HG02943 (cell line): Measurements from ENCODE around the gene TAAR1.
A peak's percentile ranks its signal among the peaks of the same experiment; 100 is the strongest.
"Not testable (repeated sequence)": the region's sequence is repeated elsewhere in the genome, so short reads cannot be mapped to it uniquely, and the experiment has no call there.

Experiments used
- ATAC-seq: cut with Tn5 transposase; IDR thresholded peaks from one replicate; pipeline ENCODE4 v1.9.1; 2021; ENCODE audit warnings: mild to moderate bottlenecking, low read depth, moderate library complexity; ENCODE audit not compliant: unreplicated experiment

TAAR1 gene, protein sequence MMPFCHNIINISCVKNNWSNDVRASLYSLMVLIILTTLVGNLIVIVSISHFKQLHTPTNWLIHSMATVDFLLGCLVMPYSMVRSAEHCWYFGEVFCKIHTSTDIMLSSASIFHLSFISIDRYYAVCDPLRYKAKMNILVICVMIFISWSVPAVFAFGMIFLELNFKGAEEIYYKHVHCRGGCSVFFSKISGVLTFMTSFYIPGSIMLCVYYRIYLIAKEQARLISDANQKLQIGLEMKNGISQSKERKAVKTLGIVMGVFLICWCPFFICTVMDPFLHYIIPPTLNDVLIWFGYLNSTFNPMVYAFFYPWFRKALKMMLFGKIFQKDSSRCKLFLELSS

DNA sequence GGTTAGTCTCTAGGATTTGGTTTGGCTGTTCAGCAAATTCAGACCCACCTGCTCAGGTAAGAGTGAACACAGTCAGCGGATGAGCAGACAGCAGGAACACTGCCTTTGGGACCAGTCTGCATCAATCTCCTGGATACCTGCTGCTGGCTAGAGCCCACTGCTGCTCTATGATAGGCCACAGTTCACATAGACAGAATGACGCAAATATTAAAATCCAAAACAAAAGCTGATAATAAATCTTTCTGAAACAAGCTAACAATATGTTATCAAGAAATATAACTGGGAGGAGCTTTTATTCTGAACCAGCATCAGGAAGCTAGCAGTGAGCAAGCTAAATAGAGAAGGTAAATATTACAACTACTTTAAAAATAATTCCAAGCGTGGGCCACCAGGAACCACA lies at the start of gene TAAR1:
Gene TAAR1, minus strand, starts transcription at position 101 of the 400 bp plus-strand sequence. CDS start 13,179 bp downstream, outside the sequence.
- ATAC-seq = no peak

DNA sequence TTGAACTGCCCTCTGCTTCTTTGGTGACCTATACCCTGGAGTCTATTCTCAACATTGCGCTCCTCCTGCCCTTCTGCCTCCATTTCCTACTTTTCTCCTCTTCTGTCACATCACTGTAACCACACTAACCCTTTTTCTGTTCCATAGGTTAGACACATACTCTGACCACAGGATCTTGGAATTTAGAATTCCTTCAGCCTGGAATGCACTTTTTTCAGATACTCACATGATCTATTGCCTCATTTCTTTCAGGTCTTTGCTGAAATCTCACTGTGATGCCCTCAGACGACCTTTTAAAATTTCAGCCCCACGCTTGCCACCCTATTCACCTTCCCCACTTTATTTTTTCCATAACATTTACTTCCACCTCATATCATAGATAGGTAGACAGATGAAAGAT lies 49.8 kb upstream of the TAAR1 start:
- ATAC-seq = no peak

DNA sequence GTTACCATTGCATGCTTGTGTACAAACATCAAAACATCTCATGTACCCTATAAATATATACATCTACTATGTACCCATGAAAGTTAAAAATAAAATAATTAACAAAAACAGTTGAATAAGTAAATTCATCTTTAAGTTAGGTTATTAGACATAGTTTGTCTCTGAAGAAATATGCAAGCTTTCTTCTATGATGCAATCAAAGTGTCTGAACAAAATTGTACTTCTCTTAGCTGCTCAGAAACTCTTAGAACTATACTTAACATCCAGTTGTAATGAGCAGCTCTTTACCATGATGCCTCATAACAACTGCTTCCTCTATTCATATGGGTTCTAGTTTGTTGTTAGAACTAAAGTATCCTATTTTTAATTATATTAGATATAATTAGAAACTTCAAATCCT lies 49.0 kb upstream of the TAAR1 start:
- no peak for ATAC-seq

DNA sequence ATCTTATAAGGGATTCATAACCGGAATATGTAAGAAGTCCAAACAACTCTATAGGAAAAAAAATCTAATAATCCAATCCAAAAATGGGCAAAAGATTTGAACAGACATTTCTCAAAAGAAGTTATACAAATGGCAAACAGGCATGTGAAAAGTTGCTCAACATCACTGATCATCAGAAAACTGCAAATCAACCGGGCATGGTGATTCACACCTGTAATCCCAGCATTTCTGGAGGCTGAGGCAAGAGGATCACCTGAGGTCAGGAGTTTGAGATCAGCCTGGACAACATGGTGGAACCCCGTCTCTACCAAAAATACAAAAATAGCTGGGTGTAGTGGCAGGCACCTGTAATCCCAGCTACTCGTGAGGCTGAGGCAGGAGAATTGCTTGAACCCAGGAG lies 47.8 kb upstream of the TAAR1 start:
- ATAC-seq = not testable (repeated sequence)

DNA sequence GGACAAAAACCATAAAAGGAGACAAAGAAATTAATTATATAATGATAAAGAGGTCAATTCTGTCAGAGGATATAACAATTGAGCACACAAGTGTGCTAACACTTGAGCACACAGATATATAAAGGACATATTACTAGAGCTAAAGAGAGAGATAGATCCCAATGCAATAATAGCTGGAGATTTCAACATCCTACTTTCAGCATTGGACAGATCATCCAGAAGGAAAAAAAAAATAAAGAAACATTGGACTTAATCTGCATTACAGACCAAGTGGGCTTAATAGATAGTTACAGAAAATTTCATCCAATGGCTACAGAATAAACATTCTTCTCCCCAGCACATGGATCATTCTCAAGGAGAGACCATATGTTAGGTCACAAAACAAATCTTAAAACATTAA lies 45.0 kb upstream of the TAAR1 start:
- ATAC-seq = no peak

DNA sequence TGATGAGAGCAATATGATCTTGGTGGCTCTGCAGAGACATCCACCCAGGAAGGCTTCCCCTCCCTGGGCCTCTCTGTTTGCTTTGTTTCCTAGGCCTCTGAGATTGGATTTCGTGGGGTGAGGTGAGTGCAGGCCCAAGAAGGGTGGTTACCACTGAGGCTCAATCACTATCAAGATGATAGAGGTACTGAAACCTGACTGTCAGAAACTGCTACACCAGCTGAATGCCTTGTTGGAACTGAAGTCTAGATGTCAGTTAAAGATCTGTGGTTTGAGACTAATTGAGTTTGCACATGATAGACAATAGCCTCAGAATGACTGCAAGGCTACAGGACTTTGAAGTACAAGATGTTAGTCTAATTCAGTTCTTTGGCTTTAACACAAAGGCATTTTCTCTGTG lies 39.6 kb upstream of the TAAR1 start:
- ATAC-seq = no peak

DNA sequence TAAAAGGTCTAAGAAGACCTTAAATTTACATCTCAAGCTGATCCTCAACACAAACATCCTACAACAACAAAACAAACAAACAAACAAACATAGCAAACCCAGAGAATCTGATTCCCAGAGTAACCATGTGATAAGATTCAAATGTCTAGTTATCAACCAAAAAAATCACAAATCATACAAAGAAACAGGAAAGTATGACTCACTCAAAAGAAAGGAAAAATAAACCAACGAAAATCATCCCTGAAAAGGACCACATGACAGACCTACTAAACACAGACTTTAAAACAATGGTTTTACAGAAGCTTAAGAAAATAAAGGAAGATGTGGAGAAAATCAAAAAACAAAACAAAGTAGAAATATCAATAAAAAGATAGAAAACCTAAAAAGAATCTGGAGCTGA lies 36.8 kb upstream of the TAAR1 start:
- ATAC-seq = no peak

DNA sequence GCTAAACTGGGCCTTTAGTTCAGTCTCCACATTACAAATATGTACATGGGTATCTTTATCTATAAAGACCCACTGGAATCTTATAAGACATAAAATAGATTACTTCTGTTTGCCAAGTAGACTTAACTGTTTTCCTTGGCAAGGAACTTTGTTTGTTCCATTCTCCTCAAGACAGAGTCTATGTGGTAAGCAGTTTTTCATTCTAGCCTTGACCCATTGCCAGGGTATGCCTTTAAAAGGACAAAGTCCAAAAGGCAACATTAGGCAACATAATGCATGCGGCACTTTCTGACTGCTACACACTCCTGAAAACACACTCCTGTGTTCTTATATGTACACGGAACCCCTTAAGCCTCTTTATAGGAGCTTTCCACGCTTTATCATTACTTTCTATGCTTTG lies 34.5 kb upstream of the TAAR1 start:
- no peak for ATAC-seq

DNA sequence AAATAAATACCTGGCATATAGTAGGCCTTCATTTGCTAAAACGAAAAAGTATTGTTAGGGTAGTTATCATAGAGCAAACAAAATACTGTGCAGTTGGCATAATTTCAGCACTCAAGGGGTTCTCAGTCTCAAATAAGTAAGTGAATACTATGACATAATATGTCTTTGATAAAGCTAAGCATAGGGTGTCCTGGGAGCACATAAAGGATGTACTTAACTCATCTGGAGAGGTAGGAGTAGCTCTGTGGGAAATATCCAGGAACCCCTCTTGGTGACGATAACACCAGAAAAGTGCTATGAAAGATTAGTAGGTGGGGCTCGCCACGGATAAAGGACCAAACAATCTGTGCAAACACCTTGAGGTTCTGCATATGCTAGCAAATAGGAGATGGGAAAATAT lies 31.7 kb upstream of the TAAR1 start:
- no peak for ATAC-seq

DNA sequence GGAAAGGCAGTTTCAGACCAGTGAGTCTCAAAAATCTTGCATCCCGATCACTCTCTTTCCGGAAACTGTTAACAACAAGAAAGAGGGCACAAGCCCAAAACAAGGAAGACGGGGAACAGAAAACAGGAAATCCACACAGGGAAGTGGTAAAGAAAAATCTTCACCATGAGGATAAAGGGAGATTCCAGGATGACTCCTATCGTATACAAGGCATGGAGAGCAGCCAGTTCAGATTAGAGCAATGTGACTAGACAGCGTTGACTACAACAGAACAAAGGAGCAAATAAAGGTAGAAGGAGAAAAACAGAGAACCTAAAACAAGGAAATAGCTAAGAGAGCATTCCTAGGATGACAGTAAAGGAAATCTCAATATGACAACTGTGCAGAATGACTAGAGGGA lies 28.3 kb upstream of the TAAR1 start:
- ATAC-seq = no peak

DNA sequence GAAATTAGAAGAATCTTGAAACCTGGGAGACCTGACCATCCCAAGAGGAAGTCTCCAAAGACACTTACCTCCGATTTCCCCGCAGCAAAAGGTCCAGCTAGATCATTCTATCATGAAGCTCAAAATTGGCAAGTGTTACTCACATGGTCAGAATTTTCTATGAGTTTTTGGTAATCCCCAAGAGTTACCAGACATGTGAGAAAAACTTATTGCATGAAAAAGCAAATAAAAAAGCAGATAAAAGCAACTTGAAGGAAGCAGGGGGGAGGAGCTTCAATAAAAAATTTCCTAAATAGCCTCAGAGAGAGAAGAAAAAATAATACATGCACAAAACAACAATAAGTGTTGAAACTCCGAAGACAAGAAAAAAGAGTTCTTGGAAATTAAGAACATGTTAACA lies 27.5 kb upstream of the TAAR1 start:
- no peak for ATAC-seq

DNA sequence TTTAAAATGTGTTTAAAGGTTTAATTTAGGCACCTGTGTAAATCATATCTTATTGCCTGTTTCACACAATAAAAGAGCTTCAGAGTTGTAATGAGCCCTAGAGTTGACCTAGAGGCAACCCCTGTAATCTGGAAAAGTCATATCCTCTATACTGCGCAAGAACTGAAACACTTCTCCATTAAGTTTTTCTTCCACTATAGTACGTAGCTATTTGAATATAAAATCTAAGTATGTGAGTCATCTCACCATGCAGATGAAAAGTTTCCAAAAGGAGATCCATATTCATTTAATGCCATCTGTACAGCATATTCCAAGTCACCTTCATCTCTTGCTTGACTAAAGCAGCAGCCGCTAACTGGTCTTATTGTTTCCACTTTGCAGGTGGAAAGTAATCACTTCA lies 26.0 kb upstream of the TAAR1 start:
- ATAC-seq = no peak

DNA sequence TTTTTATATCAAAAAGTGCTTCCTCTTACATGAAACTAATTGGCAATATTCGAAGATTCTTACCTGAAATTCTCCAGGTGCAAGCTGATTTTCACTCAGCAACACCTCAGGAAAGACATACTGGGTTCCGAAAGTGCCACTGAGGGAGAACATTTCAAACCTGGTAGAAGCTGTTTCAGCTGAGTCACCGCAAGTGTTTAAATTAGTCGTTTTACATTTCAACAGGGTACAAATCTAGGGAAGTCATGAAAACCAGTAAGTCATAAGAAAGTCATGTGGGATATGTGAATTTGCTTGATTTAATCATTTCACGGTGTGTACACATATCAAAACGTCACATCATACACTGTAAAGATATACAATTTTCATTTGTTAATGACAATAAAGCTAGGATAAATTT lies 25.3 kb upstream of the TAAR1 start:
- no peak for ATAC-seq

DNA sequence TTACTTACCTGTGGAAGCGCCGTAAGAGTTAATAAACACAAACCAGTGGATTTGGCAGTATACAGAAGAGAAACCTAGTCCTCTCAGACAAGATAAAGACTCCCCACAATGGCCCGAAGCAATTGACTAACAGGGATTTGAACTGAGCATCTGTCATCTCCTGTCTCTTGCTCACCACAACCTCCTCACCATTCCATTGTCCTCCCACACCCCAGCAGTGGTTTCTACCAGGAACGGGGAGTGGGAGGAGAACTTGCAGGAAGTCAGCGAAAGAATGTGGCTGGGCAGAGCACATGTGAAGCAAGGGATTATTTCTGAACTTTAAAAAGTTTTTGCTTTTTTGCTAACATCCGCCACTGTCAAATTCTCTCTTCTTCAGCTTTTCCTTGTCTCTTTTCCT lies 24.6 kb upstream of the TAAR1 start:
- ATAC-seq = no peak

DNA sequence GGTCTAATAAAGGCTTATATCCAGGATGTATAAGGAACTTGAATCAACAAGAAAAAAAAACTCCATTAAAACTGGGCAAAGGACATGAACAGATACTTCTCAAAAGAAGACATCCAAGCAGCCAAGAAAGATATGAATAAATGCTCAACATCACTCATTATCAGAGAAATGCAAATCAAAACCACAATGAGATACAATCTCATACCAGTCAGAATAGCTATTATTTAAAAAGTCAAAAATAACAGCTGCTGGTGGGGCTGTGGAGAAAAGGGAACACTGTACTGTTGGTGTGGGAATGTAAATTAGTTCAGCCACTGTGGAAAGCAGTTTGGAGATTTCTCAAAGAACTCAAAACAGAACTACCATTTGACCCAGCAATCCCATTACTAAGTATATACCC lies 20.1 kb upstream of the TAAR1 start:
- ATAC-seq = not testable (repeated sequence)

DNA sequence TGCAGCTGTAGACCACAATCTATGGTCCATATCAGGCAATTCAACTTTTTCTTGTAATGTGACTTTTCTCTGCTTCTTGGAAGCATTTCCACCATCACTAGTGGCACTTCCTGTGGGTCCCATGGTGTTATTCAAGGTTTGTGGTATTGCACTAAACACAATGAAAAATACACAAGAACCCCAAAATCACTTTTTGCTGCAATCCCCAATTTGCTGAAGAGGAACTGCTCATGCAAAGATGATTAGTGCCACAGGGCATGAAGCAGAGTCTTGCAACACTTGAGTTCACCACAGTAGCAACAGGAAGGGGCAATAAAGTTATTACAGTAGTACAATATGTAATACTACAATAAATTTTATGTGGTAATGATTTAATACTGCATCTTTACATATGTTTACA lies 16.8 kb upstream of the TAAR1 start:
- no peak for ATAC-seq

DNA sequence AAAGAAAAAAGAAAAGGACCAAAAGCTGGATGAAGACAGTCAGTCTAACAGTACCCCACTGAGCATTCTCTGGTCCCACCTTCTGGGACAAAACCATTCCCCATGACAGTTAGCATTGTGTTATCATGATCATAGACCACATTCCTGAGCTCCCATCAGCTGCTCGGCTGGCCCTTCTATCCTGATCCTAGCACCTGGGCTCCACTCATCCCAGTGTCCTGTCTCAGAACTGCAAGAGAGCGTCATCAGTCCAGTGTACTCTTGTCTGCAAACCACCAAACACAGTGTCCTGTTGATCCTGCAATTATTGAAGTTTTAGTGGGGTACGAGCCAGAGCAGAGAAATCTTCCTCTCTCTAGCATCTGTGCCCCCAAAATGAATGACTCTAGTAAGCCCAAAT lies 16.0 kb upstream of the TAAR1 start:
- ATAC-seq = no peak

DNA sequence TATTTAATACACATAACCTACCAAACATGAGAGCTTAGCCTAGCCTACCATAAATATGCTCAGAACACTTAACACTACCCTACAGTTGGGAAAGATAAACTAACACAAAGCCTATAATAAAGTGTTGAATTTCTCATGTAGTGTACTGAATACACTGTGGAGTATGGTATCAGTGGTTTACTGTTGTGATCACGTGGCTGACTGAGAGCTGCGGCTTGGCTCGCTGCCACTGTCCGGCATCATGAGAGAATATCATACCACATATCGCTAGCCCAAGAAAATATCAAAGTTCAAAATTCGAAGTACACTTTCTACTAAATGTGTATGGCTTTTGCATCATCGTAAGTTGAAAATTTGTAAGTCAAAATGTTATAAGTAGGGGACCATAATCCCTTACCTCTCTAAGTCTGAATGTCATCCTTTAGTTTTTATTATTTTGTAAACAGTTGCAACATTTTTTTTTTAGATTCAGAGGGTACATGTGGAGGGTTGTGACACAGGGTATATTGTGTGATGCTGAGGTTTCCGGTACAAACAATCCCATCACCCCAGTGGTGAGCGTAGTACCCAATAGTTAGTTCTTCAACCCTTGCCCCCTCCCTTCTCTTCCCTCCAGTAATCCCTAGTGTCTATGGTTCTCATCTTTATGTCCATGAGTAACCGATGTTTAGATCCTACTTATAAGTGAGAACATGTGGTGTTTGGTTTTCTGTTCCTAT lies 14.6 kb upstream of the TAAR1 start:
- no peak for ATAC-seq

DNA sequence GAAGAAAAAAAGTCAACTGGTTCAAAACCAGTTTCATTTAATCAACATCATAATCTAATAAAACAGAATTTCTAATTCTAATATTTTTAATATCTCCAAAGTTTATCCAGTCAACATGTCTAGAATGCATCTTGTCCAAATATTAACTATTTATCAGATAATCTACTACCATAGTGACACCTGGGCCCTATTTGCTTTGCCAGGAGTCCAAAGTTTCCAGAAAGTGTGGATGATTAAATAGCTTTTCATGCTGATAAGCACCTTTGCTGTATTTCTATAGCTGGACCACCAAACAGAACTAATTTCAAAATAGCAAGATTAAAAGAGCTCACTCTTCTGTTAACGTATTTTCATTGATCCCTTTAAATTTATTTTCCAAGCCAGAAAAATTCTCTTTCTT lies 12.3 kb upstream of the TAAR1 start:
- ATAC-seq = no peak

DNA sequence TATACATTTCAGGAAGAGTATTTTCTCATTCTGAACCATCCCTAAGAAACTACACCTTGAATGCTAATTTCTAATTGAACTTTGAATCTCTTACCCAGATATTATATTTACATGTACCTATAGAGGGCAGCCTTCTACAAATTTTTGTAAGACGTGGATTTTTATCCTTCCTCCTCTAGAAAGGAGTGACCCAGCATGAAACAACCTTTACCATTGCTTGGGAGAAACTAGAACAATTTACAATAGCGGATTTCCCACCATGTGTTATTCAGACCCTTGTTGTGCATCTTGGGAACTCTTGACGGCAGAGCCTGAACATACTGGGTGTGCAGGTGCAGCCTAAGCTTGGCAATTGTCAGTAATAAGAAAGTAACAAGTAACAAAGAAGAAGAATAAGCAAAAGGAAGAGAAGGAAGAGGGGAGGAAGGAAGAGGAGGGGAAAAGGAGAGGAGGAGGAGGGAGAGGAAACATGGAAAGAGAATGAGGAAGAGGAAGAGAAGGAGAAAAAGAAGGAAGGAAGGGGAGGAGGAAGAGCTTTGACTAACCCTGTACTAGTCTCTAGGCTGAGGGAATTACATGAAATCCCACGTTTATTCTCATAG lies 10.8 kb upstream of the TAAR1 start:
- peak; percentile 78 for ATAC-seq

DNA sequence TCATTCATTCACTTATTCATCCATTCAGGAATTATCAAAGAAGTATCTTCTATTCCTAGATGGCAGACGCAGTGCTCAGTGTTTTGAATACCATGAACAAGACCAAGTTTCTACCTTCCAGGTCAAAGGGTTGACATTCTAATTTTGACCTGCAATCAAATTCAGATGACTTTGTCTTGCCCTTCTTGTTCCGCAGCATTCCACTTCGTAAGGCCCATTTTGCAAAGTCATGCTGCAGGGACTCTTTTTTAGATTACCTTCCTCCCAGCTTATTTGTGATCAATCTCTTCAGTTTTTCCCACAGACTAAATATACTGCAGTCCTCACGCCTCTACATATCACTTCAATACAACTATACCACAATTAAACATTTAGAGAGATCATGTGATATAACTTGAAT lies 7.1 kb upstream of the TAAR1 start:
- no peak for ATAC-seq
